Loucy (cell line): ENCODE data around the gene ABHD2.

Experiments
- H2AFZ ChIP-seq: fragments of 200-600 bp; sonication (generic); 2 replicates; pipeline ENCODE4 v1.6.0; 2016; ENCODE audit warnings: antibody characterized with exemption, mild to moderate bottlenecking, low read length, moderate library complexity
- H3F3A ChIP-seq: fragments of 200-600 bp; 2 replicates; pipeline ENCODE4 v1.6.0; 2016; ENCODE audit warnings: antibody characterized with exemption, low read depth, mild to moderate bottlenecking
- H3K27me3 ChIP-seq: fragments of 200-600 bp; sonication (generic); 2 replicates; pipeline ENCODE4 v1.6.1; 2014; ENCODE audit warnings: low read length, mild to moderate bottlenecking; ENCODE audit not compliant: insufficient read depth, poor library complexity, severe bottlenecking
- H3K36me3 ChIP-seq: fragments of 200-600 bp; sonication (generic); 2 replicates; pipeline ENCODE4 v1.6.1; 2016; ENCODE audit warnings: low read length; ENCODE audit not compliant: insufficient read depth
- H3K4me1 ChIP-seq: fragments of 200-600 bp; sonication (generic); 2 replicates; pipeline ENCODE4 v1.5.1; 2014; ENCODE audit warnings: low read length, mild to moderate bottlenecking; ENCODE audit not compliant: insufficient read depth, poor library complexity, severe bottlenecking
- H3K4me2 ChIP-seq: fragments of 200-600 bp; sonication (generic); 2 replicates; pipeline ENCODE4 v1.6.0; 2014; ENCODE audit warnings: antibody characterized with exemption, low read length, low read depth, mild to moderate bottlenecking; ENCODE audit not compliant: poor library complexity, severe bottlenecking
- H3K4me3 ChIP-seq: fragments of 200-600 bp; sonication (generic); 2 replicates; pipeline ENCODE4 v1.5.1; 2014; ENCODE audit warnings: low read length, mild to moderate bottlenecking, mixed read lengths; ENCODE audit not compliant: poor library complexity, severe bottlenecking
- H3K79me2 ChIP-seq: fragments of 200-600 bp; sonication (generic); 2 replicates; pipeline ENCODE4 v1.6.1; 2014; ENCODE audit warnings: low read length; ENCODE audit not compliant: insufficient read depth
- H3K9ac ChIP-seq: fragments of 200-600 bp; sonication (generic); 2 replicates; pipeline ENCODE4 v1.6.0; 2014; ENCODE audit warnings: mild to moderate bottlenecking, low read depth, low read length, moderate library complexity; ENCODE audit not compliant: poor library complexity, severe bottlenecking
- H3K9me2 ChIP-seq: fragments of 200-600 bp; sonication (generic); replicated peaks from 2 replicates; pipeline ENCODE4 v1.6.1; 2016; ENCODE audit warnings: low read depth, low read length, mixed read lengths
- H3K9me3 ChIP-seq: fragments of 200-600 bp; sonication (generic); 2 replicates; pipeline ENCODE4 v1.6.1; 2014; ENCODE audit warnings: mild to moderate bottlenecking, antibody characterized with exemption, low read length, low read depth; ENCODE audit not compliant: insufficient read depth
- H4K20me1 ChIP-seq: fragments of 200-600 bp; sonication (generic); 2 replicates; pipeline ENCODE4 v1.6.0; 2014; ENCODE audit warnings: antibody characterized with exemption, low read length, mild to moderate bottlenecking; ENCODE audit not compliant: insufficient read depth, poor library complexity, severe bottlenecking
- CTCF ChIP-seq: fragments of 200-600 bp; sonication (generic); conservative IDR thresholded peaks from 2 replicates; pipeline ENCODE4 v1.5.1; 2014; ENCODE audit warnings: mild to moderate bottlenecking, antibody characterized with exemption, low read length
- EZH2phosphoT487 ChIP-seq: fragments of 200-600 bp; IDR thresholded peaks from 2 replicates; pipeline ENCODE4 v1.6.1; 2018; ENCODE audit warnings: antibody characterized with exemption, mild to moderate bottlenecking, moderate library complexity, borderline replicate concordance

The ABHD2 gene

GRCh38 chr15:89243046-89243690 is 154.9 kb downstream of the ABHD2 start:
- Histone ChIP-seq H3K36me3 (peaks cover 11% of the 10 kb centered on the region), H3K9me3 (no peaks in the 10 kb centered on the region), H2AFZ (peak overlapping the region; percentile 89), H4K20me1 (peaks cover 28% of the 10 kb centered on the region), H3K4me3 (peak overlapping the region; percentile 98), H3K27me3 (no peaks in the 10 kb centered on the region), H3K4me1 (peaks cover 32% of the 10 kb centered on the region), H3F3A (no peaks in the 10 kb centered on the region), H3K9me2 (no peaks in the 10 kb centered on the region), H3K4me2 (peak overlapping the region; percentile 68), H3K9ac (peak overlapping the region; percentile 93), H3K79me2 (peaks cover 42% of the 10 kb centered on the region)
- TF ChIP-seq CTCF (no peak), EZH2phosphoT487 (no peak)

- peaks cover 28% of the 10 kb centered on the region for H4K20me1 ChIP-seq
- H3K9ac ChIP-seq = peak within 1 kb of the TSS; percentile 93
- H3K9me3 ChIP-seq = no peaks in the 10 kb centered on the region
- peaks cover 18% of the 10 kb centered on the region for H3K36me3 ChIP-seq
- H3K4me3 ChIP-seq = peak within 1 kb of the TSS; percentile 98
- peaks cover 50% of the 10 kb centered on the region for H3K79me2 ChIP-seq
- H3K4me1 ChIP-seq = peaks cover 35% of the 10 kb centered on the region
- H2AFZ ChIP-seq = peak within 1 kb of the TSS; percentile 89
- H3K4me2 ChIP-seq = peak within 1 kb of the TSS; percentile 79
- H3F3A ChIP-seq = no peaks in the 10 kb centered on the region
- H3K27me3 ChIP-seq = no peaks in the 10 kb centered on the region
- TF ChIP-seq EZH2phosphoT487 (no peak), CTCF (peak; percentile 61; the same call in 1 of the 2 replicates)
- H3K9me2 ChIP-seq = no peaks in the 10 kb centered on the region
These were observed 155.7 kb downstream of the ABHD2 start, which contains the start of gene FANCI for GRCh38 chr15:89243691-89244573. FANCI (plus strand) TSS chr15:89243979; CDS start chr15:89247648, 3,669 bp downstream.

- Histone ChIP-seq H3K9ac (peak overlapping the region; percentile 93), H3K9me3 (0 out of 2 replicates have a peak, but pooled peaks cover 1% of the 10 kb centered on the region), H3K79me2 (peaks cover 55% of the 10 kb centered on the region), H3K27me3 (no peaks in the 10 kb centered on the region), H3K36me3 (peaks cover 24% of the 10 kb centered on the region), H3K4me3 (peak overlapping the region; percentile 98), H4K20me1 (peaks cover 28% of the 10 kb centered on the region), H3F3A (no peaks in the 10 kb centered on the region), H3K9me2 (no peaks in the 10 kb centered on the region), H2AFZ (peak overlapping the region; percentile 89), H3K4me2 (peak overlapping the region; percentile 79), H3K4me1 (peaks cover 35% of the 10 kb centered on the region)
- TF ChIP-seq EZH2phosphoT487 (no peak), CTCF (no peak)
These were observed 156.3 kb downstream of the ABHD2 start for GRCh38 chr15:89244574-89244903.
